ENCODE measurements around the gene MAPKAPK2.

Gene MAPKAPK2

GRCh38 chr1:206663832-206664652, 20.7 kb upstream of the MAPKAPK2 start (continued):
- TF ChIP-seq ZNF398 (tag by site-specific recombination; IDR thresholded peaks at IDR 0.05) (no peak), ZNF514 (tag by site-specific recombination; IDR thresholded peaks at IDR 0.05) (no peak), ZNF48 (tag by site-specific recombination; IDR thresholded peaks at IDR 0.05) (no peak), ZNF280C (tag by site-specific recombination; IDR thresholded peaks at IDR 0.05) (no peak), ZFP69B (tag by site-specific recombination; IDR thresholded peaks at IDR 0.05) (no peak), ZNF23 (tag by site-specific recombination; IDR thresholded peaks at IDR 0.05; ENCODE audit: borderline replicate concordance) (no peak), ZSCAN23 (tag by site-specific recombination; IDR thresholded peaks at IDR 0.05) (no peak), ZBTB20 (tag by site-specific recombination; IDR thresholded peaks at IDR 0.05) (no peak; the same call in 1 of the 2 replicates), ZNF670 (tag by site-specific recombination; IDR thresholded peaks at IDR 0.05; ENCODE audit: low read depth) (no peak), ZBTB17 (tag by site-specific recombination; IDR thresholded peaks at IDR 0.05) (0 out of 2 replicates have a peak, but pooled peaks have one; percentile 31), SP7 (tag by site-specific recombination; IDR thresholded peaks at IDR 0.05) (no peak), ZNF174 (tag by site-specific recombination; IDR thresholded peaks at IDR 0.05) (no peak), ZBTB21 (tag by site-specific recombination; IDR thresholded peaks at IDR 0.05) (no peak), ZNF214 (tag by site-specific recombination; IDR thresholded peaks at IDR 0.05; ENCODE audit: borderline replicate concordance) (no peak), KLF10 (tag by site-specific recombination; IDR thresholded peaks at IDR 0.05) (no peak), GLIS1 (tag by site-specific recombination; IDR thresholded peaks at IDR 0.05) (no peak; the same call in 1 of the 2 replicates), ZNF677 (tag by site-specific recombination; IDR thresholded peaks at IDR 0.05) (no peak), KLF16 (tag by site-specific recombination; IDR thresholded peaks at IDR 0.05) (no peak), ZNF621 (tag by site-specific recombination; IDR thresholded peaks at IDR 0.05) (no peak), ZBTB48 (tag by site-specific recombination; IDR thresholded peaks at IDR 0.05) (peak; percentile 90), GLIS2 (tag by site-specific recombination; IDR thresholded peaks at IDR 0.05) (peak; percentile 14; the same call in 1 of the 2 replicates), ZNF596 (tag by site-specific recombination; IDR thresholded peaks at IDR 0.05) (peak; percentile 22; the same call in 1 of the 2 replicates), ZNF335 (tag by site-specific recombination; conservative IDR thresholded peaks at IDR 0.05) (peak; percentile 59), ZNF292 (tag by site-specific recombination; IDR thresholded peaks at IDR 0.05; ENCODE audit: borderline replicate concordance, low read depth) (no peak), ZNF16 (tag by site-specific recombination; IDR thresholded peaks at IDR 0.05; ENCODE audit: low read depth) (no peak), ZNF549 (tag by site-specific recombination; IDR thresholded peaks at IDR 0.05) (no peak), ZNF561 (tag by site-specific recombination; IDR thresholded peaks at IDR 0.05; ENCODE audit: borderline replicate concordance) (no peak), ZNF791 (tag by site-specific recombination; IDR thresholded peaks at IDR 0.05) (no peak), ZSCAN30 (tag by site-specific recombination; IDR thresholded peaks at IDR 0.05) (peak; percentile 60; the same call in 1 of the 2 replicates), TCF7L2 (IDR thresholded peaks at IDR 0.05; ENCODE audit: borderline replicate concordance, low read depth, low read length) (no peak), PRDM1 (tag by site-specific recombination; IDR thresholded peaks at IDR 0.05) (no peak), BCL11A (tag by site-specific recombination; IDR thresholded peaks at IDR 0.05; ENCODE audit: low read depth) (no peak), ZNF560 (tag by site-specific recombination; IDR thresholded peaks at IDR 0.05; ENCODE audit: borderline replicate concordance) (no peak), ZNF449 (tag by site-specific recombination; IDR thresholded peaks at IDR 0.05) (no peak), SCRT2 (tag by site-specific recombination; IDR thresholded peaks at IDR 0.05) (no peak), ZNF555 (tag by site-specific recombination; conservative IDR thresholded peaks at IDR 0.05) (no peak)

All from HEK293 (cell line).